CD14-positive monocyte (primary cell): ENCODE data around the gene RPS8. TPM values are rescaled to one million over a fixed set of nuclear protein-coding genes. Genes with fewer than 3 reads are reported as not detected.

Experiments
- DNase-seq, 3 donors: peaks; one replicate each; pipeline ENCODE4 v3.0.0-alpha.2; 2011 to 2022
- H2AFZ ChIP-seq: 2 replicates; pipeline ENCODE4 v1.6.0; 2012; ENCODE audit warnings: mild to moderate bottlenecking, low read depth, low read length, inconsistent platforms; ENCODE audit not compliant: insufficient read depth, poor library complexity, severe bottlenecking
- H3K27ac ChIP-seq, 2 donors: 1 replicate in 1 of 2; 2 replicates in 1 of 2; pipeline ENCODE4 v1.5.1; 2012 to 2013; ENCODE audit warnings: low read length in 2 of 2, control low read depth in 1 of 2, inconsistent platforms in 1 of 2, low read depth in 1 of 2, mild to moderate bottlenecking in 1 of 2
- H3K27me3 ChIP-seq, 2 donors: one replicate each; pipeline versions ENCODE4 v1.6.0 to v1.6.1; 2011 to 2013; ENCODE audit warnings: low read length in 2 of 2; ENCODE audit not compliant: control insufficient read depth in 2 of 2, insufficient read depth in 2 of 2
- H3K36me3 ChIP-seq, 2 donors: replicated peaks in 1 of 2; 1 replicate in 1 of 2; 2 replicates in 1 of 2; pipeline versions ENCODE4 v1.5.1 to v1.6.1; 2012 to 2013; ENCODE audit warnings: low read length in 2 of 2, control low read depth in 1 of 2, inconsistent platforms in 1 of 2, mild to moderate bottlenecking in 1 of 2; ENCODE audit not compliant: insufficient read depth in 2 of 2, control insufficient read depth in 1 of 2
- H3K4me1 ChIP-seq, 2 donors: 1 replicate in 1 of 2; 2 replicates in 1 of 2; pipeline versions ENCODE4 v1.5.1 to v1.6.1; 2012 to 2013; ENCODE audit warnings: low read length in 2 of 2, control low read depth in 1 of 2, inconsistent platforms in 1 of 2, mild to moderate bottlenecking in 1 of 2, moderate library complexity in 1 of 2; ENCODE audit not compliant: insufficient read depth in 2 of 2, control insufficient read depth in 1 of 2
- H3K4me2 ChIP-seq: replicated peaks from 2 replicates; pipeline ENCODE3; 2012; ENCODE audit warnings: low read length, moderate library complexity, mild to moderate bottlenecking; ENCODE audit not compliant: poor library complexity, severe bottlenecking; ENCODE audit errors: extremely low read depth
- H3K4me3 ChIP-seq, 3 experiments: fragments of 200-600 bp in 1 of 3; sonication (generic) in 1 of 3; replicated peaks in 1 of 3; 1 replicate in 2 of 3; 2 replicates in 1 of 3; pipeline ENCODE4 v1.5.1; 2011 to 2013; ENCODE audit warnings: low read length in 3 of 3, mild to moderate bottlenecking in 3 of 3, control low read depth in 2 of 3, low read depth in 2 of 3, inconsistent platforms in 1 of 3, moderate library complexity in 1 of 3
- H3K79me2 ChIP-seq: 2 replicates; pipeline ENCODE4 v1.6.0; 2012; ENCODE audit warnings: mild to moderate bottlenecking, control low read depth, inconsistent platforms, low read length, moderate library complexity; ENCODE audit not compliant: insufficient read depth
- H3K9ac ChIP-seq: 2 replicates; pipeline ENCODE4 v1.6.0; 2017; ENCODE audit warnings: low read length, mild to moderate bottlenecking; ENCODE audit not compliant: insufficient read depth, poor library complexity, severe bottlenecking
- H3K9me3 ChIP-seq, 2 donors: replicated peaks in 1 of 2; 1 replicate in 1 of 2; 2 replicates in 1 of 2; pipeline versions ENCODE4 v1.5.1 to v1.6.1; 2012 to 2013; ENCODE audit warnings: low read length in 2 of 2, control low read depth in 1 of 2; ENCODE audit not compliant: control insufficient read depth in 1 of 2, insufficient read depth in 1 of 2
- H4K20me1 ChIP-seq: 2 replicates; pipeline ENCODE4 v1.6.0; 2012; ENCODE audit warnings: mild to moderate bottlenecking, low read length, control low read depth, moderate library complexity; ENCODE audit not compliant: insufficient read depth
- H3K27ac Mint-ChIP-seq, 7 donors: one replicate each; pipeline ENCODE4 v1.8.0; 2020; ENCODE audit warnings: mild to moderate bottlenecking in 7 of 7, mixed read lengths in 7 of 7, moderate library complexity in 6 of 7, inconsistent platforms in 2 of 7
- H3K27me3 Mint-ChIP-seq, 3 donors: one replicate each; pipeline ENCODE4 v1.8.0; 2021 to 2022; ENCODE audit warnings: low read depth in 3 of 3, mild to moderate bottlenecking in 3 of 3, mixed read lengths in 3 of 3, moderate library complexity in 3 of 3, inconsistent platforms in 1 of 3
- H3K36me3 Mint-ChIP-seq, 2 donors: one replicate each; pipeline ENCODE4 v1.8.0; 2020; ENCODE audit warnings: mixed read lengths in 2 of 2, inconsistent platforms in 1 of 2, mild to moderate bottlenecking in 1 of 2
- H3K4me1 Mint-ChIP-seq: one replicate; pipeline ENCODE4 v1.8.0; 2020; ENCODE audit warnings: mild to moderate bottlenecking, mixed read lengths
- H3K4me3 Mint-ChIP-seq, 2 donors: one replicate each; pipeline ENCODE4 v1.8.0; 2020; ENCODE audit warnings: mild to moderate bottlenecking in 2 of 2, mixed read lengths in 2 of 2, moderate library complexity in 1 of 2
- H3K9me3 Mint-ChIP-seq, 7 donors: one replicate each; pipeline ENCODE4 v1.8.0; 2020 to 2022; ENCODE audit warnings: mixed read lengths in 7 of 7, mild to moderate bottlenecking in 6 of 7, moderate library complexity in 6 of 7, inconsistent platforms in 2 of 7
- CTCF ChIP-seq: fragments of 200-600 bp; IDR thresholded peaks from one replicate; pipeline ENCODE4 v1.8.0; 2022; ENCODE audit warnings: antibody characterized with exemption, mild to moderate bottlenecking
- WGBS: methylation state at CpG from one replicate; pipeline ENCODE4 v1.1.5; 2013; ENCODE audit warnings: missing lambda C conversion rate; ENCODE audit not compliant: insufficient coverage; 5-methylcytosine and 5-hydroxymethylcytosine counted together
- intact Hi-C, 2 donors: fragments of 100-400 bp; cut with micrococcal nuclease; formaldehyde crosslinking; loops; one replicate each; pipeline versions ENCODE4 v1.15.0 to v1.15.1; 2023
- polyA plus RNA-seq, 3 donors: library from polyadenylated mRNA; depleted of rRNA in 1 of 3; unstranded in 2 of 3; stranded (reverse) in 1 of 3; fragments of 300-500 nt in 2 of 3; fragments of >200 nt in 1 of 3; fragmentation: Illumina TruSeq in 2 of 3; gene quantifications; 1 replicate in 2 of 3; 2 replicates in 1 of 3; pipeline ENCODE4 v1.2.3, GENCODE V29; 2012 to 2021

The RPS8 gene
- polyA plus RNA-seq, 3 donors = 413 to 1,619 (median 419) TPM

- Histone ChIP-seq H3K4me1 (peaks cover 23 to 31% of the 10 kb centered on the region in 2 donors), H3K4me2 (peak overlapping the region; percentile 86), H3K36me3 (peaks cover 32 to 47% of the 10 kb centered on the region in 2 donors), H3K79me2 (peaks cover 34% of the 10 kb centered on the region), H3K9me3 (no peaks in the 10 kb centered on the region), H3K27ac (peak overlapping the region; percentile 86 to 93), H3K4me3 (peak overlapping the region; percentile 81 to 90 (median 86)), H4K20me1 (peaks cover 43% of the 10 kb centered on the region), H3K9ac (peak overlapping the region; percentile 90), H3K27me3 (no peaks in the 10 kb centered on the region), H2AFZ (peak overlapping the region; percentile 88)
- intact Hi-C loops = loop anchor here (2.0 to 10.0 kb wide), 5 partner anchors 34 to 526 kb away; partner anchors contain the start of genes EIF2B3 (in 1 of the 2) and RNU5D-1 (in 1 of the 2)
- H3K4me3 Mint-ChIP-seq = peak overlapping the region; percentile 92 to 96
- WGBS = 8% methylated on average over 25 of the region's 36 CpGs
- H3K27ac Mint-ChIP-seq = peak overlapping the region; percentile 92 to 100 (median 96)
- peaks cover 34% of the 10 kb centered on the region for H3K4me1 Mint-ChIP-seq
- H3K9me3 Mint-ChIP-seq = no peaks in the 10 kb centered on the region
- peak in 2 of 3 donors; percentile 24 to 61 for DNase-seq
- TF ChIP-seq CTCF = no peak
- H3K27me3 Mint-ChIP-seq = peaks cover 0 to 2% (median 0%) of the 10 kb centered on the region in 3 donors
- peaks cover 38 to 47% of the 10 kb centered on the region in 2 donors for H3K36me3 Mint-ChIP-seq
Measured at GRCh38 chr1:44775930-44776729, 790 bp downstream of the RPS8 start.

DNA sequence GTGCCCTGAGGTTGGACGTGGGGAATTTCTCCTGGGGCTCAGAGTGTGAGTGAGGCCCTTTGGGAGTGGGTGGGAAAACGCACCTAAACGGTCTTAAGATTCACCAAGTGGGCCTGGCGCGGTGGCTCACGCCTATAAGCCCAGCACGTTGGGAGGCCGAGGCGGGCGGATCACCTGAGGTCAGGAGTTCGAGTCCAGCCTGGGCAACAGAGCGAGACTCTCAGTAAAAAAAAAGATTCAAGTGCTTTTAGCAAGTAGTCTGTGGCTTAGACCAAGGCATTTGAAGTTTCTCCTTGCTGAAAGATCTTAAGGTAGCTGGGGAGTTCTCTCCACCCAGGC is 1.4 kb downstream of the RPS8 start:
- H3K27ac Mint-ChIP-seq = peak overlapping the region; percentile 92 to 100 (median 96)
- H3K4me1 Mint-ChIP-seq = peaks cover 34% of the 10 kb centered on the region
- peak overlapping the region; percentile 92 to 96 for H3K4me3 Mint-ChIP-seq
- Histone ChIP-seq H3K4me2 (peak overlapping the region; percentile 86), H3K27me3 (no peaks in the 10 kb centered on the region), H3K4me3 (peak overlapping the region in 2 of 3 experiments; percentile 86 to 90), H3K9ac (peak overlapping the region; percentile 90), H3K4me1 (peaks cover 23 to 31% of the 10 kb centered on the region in 2 donors), H3K36me3 (peaks cover 32 to 52% of the 10 kb centered on the region in 2 donors), H4K20me1 (peaks cover 45% of the 10 kb centered on the region), H3K79me2 (peaks cover 34% of the 10 kb centered on the region), H3K9me3 (no peaks in the 10 kb centered on the region), H2AFZ (no peak overlapping the region), H3K27ac (peak overlapping the region; percentile 86 to 93)
- DNase-seq = no peak
- 58% methylated on average over 8 of the region's 12 CpGs for WGBS
- peaks cover 0 to 2% (median 0%) of the 10 kb centered on the region in 3 donors for H3K27me3 Mint-ChIP-seq
- no peaks in the 10 kb centered on the region for H3K9me3 Mint-ChIP-seq
- intact Hi-C loops = loop anchor here (5.0 to 10.0 kb wide), 4 partner anchors 34 to 526 kb away; partner anchors contain the start of gene EIF2B3 (in 1 of the 2)
- no peak for TF ChIP-seq CTCF
- H3K36me3 Mint-ChIP-seq = peaks cover 44 to 53% of the 10 kb centered on the region in 2 donors
